Stimulated activated CD4-positive, alpha-beta T cell treated with anti-CD3 and anti-CD28 coated beads, Interleukin-1b, Interleukin-23, amount 100 ng/mL, for 4 hours (primary cell): ENCODE results near the gene MYADM.

ENCODE experiments used
- DNase-seq, 2 donors: peaks; one replicate each; pipeline ENCODE4 v3.0.0-alpha.2; 2020; ENCODE audit warnings: low read depth in 2 of 2

The MYADM gene

GRCh38 chr19:53912653-53913052 is 45.0 kb downstream of the MYADM start:
- no peak for DNase-seq

GRCh38 chr19:53915000-53915399 is 47.3 kb downstream of the MYADM start:
- DNase-seq = no peak

- DNase-seq = no peak
Observed at GRCh38 chr19:53916004-53916403, 48.3 kb downstream of the MYADM start.

GRCh38 chr19:53917356-53917755 is 49.7 kb downstream of the MYADM start:
- no peak for DNase-seq
